H54 (cell line): ENCODE data around the gene CBX1.

Source experiments
- DNase-seq: peaks from one replicate; pipeline ENCODE4 v3.0.0; 2011; ENCODE audit warnings: low spot score, mixed read lengths; ENCODE audit not compliant: insufficient read length
- FAIRE-seq: peaks from 3 replicates; lab custom pipeline; 2011; peaks lifted over from hg19 to GRCh38; lab: Jason Lieb, UNC
- POLR2A ChIP-seq: IDR thresholded peaks from 2 replicates; pipeline ENCODE4 v1.6.1; 2011; ENCODE audit warnings: low read depth, mild to moderate bottlenecking, low read length

CBX1 gene

DNA sequence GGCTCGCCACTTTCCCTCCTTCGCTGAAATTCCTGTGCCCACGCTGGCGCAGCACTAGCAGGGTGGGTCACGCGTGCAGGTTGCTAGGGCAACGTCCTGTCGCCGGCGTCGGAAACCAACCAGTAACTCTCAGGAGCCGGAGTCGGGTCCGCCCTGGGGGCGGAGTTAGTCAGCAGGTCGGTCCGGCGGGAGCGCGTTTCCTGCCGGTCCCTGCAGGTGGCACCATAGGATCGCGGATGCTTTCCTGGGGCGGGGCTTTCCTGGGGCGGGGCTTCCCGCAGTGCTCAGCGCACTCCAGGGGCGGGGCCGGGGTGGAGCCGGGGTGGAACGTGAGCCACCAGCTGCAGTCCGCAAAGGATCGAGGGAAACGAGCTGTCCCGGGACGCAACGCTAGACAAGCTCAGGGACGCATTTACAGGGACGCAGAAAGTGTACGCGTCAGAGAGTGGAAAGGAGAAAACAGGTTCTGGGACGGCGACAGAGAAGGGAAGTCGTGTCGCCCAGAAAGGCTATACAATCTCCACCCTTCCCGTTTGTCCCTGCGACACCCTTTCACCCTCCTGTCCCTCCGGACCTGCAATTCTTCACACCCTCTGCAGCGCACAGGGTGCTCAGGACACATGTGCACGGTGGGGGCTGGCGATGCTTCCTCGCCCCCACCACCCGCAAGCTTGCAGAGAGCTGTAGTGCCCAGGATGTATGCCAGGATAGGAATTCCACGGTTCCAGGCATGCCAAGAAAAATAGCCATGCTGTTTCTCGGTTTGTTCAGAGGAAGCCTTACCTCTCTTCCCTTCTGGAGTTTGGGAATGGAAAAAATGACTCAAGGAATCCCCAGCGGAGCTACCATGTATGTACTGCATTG lies 76.0 kb downstream of the CBX1 start:
- TF ChIP-seq POLR2A: peak; percentile 62
- peak; percentile 93 for DNase-seq
- peak; percentile 53 for FAIRE-seq

DNA sequence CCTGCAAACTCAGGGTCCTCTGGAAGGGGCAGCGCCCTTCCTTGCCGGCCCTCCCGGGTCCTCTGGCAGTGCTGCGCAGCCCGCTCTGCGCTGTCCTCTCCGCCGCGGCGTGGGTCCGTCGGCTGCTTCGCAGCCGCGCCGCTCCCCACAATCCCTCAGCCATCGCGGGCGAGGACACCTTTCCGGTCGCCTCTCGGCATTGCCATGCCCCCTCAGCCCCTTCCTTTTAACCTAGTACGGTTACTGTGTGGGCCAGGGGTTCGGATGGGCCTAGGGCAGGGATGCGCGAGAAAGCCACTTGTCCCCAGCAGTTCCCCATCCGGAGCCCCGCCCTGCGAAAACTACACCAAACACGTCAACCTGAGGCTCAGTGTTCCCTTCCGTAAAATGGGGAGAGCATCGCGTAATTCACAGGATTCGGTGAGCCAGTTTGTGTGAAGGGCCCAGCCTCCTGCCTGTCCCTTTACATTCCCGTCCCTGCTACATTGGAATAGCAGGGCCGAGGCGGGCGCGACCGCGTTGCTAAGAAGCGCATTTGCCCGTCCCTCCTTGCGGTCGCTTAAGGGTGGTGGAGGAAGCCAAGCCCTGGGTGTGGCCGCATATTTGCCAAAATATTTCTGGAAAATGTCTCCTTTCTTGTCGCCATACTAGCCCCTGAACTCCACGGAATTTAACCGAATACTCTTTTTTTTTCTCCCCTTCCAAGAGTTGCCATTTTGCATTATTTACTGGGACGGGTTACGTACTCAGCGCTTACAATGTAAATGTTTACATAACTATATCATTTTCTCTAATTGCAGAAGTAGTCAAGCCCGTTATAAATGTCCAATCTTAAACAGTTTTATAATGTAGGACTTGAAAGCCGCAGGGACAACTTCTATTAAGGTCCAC lies 76.9 kb downstream of the CBX1 start:
- 0 out of 2 replicates have a peak, but pooled peaks have one; percentile 14 for TF ChIP-seq POLR2A
- DNase-seq: no peak

DNA sequence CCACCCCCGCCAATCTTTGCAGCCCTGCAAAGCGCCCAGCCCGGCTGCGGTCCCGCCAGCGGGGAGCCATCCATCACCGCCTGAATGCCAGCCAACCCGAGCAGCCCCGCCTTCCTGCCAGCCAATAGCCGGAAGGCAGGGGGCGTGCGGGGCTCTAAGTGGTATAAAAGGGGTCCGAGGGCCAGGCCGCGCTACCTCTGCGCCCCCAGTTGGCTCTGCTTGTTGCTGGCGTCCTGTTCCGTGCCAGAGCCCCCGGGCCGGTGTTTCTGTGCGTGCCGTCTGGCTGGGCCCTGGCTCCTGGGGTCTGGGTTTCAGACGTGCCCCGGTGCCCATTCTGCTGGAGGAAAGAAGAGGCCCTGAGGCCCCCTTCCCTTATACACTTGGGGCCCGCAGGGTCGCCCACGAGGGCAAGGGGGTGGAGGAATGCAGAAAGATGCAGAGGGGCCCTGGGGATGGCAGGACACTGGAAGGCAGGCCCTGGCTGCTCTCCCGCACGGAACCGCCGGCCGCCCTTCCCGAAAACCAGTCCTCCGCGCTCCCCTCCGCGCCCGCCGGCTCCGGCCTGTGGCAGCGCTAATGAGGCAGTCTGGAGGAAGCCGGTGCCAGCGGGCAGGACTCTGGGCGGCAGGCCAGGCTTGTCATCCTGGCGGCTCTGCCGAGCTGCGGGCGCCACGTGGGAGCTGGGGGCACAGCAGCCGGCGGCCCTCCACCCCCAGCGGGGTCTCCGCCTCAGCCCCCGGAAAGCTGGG lies 77.7 kb downstream of the CBX1 start:
- DNase-seq (peak; percentile 85), FAIRE-seq (no peak)
- peak; percentile 47; the same call in 1 of the 2 replicates for TF ChIP-seq POLR2A

More for the DNA sequence above, 76.9 kb downstream of the CBX1 start:
- FAIRE-seq: no peak

DNA sequence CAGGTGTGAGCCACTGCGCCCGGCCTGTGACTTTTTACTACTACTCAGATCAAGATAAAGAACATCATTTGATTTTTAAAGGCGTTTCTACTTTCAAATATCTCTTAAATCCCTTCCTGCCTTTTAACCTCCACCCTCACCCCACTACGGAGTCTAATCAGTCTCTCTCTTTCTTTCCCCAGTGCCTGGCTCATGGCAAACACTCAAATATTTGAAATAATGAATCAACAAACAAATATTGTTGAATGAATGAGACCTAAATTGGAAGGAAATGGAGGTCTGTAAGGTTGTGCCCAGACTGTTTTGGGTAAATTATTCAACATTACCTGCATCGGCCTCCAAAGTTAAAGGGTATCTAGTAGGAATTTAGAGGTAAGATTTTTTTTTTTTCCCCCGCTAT lies 78.4 kb downstream of the CBX1 start:
- no peak for TF ChIP-seq POLR2A
- no peak for DNase-seq
- no peak for FAIRE-seq

DNA sequence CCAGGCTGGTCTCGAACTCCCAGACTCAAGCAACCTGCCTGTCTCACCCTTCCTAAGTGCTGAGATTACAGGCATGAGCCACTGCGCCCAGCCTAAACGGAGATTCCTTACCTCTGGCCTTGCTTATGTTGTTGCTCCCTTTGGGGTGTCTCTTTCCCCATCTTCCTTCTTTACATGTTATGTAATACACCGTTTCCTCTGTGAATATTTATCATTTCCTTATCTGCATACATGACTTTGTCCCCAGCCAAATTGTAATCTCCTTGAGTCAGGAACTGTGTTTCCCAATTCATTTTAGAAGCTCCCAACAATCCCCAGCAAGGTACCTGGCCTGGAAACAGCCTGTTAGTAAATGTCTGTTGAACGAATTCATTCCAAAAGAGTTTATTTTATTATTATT lies 79.3 kb downstream of the CBX1 start:
- no peak for TF ChIP-seq POLR2A
- no peak for DNase-seq
- FAIRE-seq: no peak
